ENCODE data around the gene IMPG2. TPM values are rescaled to one million over a fixed set of nuclear protein-coding genes. Genes with fewer than 3 reads are reported as not detected.

IMPG2 gene
- total RNA-seq, 1 donor = 0.36 TPM

GRCh38 chr3:101224739-101225138 lies 95.6 kb downstream of the IMPG2 start:
- TF ChIP-seq, protein P1, sequence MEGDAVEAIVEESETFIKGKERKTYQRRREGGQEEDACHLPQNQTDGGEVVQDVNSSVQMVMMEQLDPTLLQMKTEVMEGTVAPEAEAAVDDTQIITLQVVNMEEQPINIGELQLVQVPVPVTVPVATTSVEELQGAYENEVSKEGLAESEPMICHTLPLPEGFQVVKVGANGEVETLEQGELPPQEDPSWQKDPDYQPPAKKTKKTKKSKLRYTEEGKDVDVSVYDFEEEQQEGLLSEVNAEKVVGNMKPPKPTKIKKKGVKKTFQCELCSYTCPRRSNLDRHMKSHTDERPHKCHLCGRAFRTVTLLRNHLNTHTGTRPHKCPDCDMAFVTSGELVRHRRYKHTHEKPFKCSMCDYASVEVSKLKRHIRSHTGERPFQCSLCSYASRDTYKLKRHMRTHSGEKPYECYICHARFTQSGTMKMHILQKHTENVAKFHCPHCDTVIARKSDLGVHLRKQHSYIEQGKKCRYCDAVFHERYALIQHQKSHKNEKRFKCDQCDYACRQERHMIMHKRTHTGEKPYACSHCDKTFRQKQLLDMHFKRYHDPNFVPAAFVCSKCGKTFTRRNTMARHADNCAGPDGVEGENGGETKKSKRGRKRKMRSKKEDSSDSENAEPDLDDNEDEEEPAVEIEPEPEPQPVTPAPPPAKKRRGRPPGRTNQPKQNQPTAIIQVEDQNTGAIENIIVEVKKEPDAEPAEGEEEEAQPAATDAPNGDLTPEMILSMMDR (IDR thresholded peaks at IDR 0.05; ENCODE audit: extremely low read depth, low read depth, low read length) = no peak

GRCh38 chr3:101223016-101223415 lies 97.4 kb downstream of the IMPG2 start:
- Histone ChIP-seq H3K79me2 (ENCODE audit: insufficient read depth, low read length) (no peaks in the 10 kb centered on the region), H4K20me1 (ENCODE audit: insufficient read depth, low read length) (no peaks in the 10 kb centered on the region), H2AFZ (ENCODE audit: low read length) (no peak overlapping the region), H3K4me3 (ENCODE audit: insufficient read depth, low read length) (no peak overlapping the region), H3K27me3 (ENCODE audit: insufficient read depth, low read length) (no peaks in the 10 kb centered on the region), H3K4me2 (ENCODE audit: insufficient read depth, low read length) (no peak overlapping the region), H3K36me3 (ENCODE audit: insufficient read depth, low read length) (no peaks in the 10 kb centered on the region), H3K4me1 (ENCODE audit: insufficient read depth, low read length) (no peaks in the 10 kb centered on the region), H3K9me3 (ENCODE audit: low read depth, low read length) (peaks cover 2% of the 10 kb centered on the region), H3K27ac (ENCODE audit: low read depth, low read length) (no peak overlapping the region)
- TF ChIP-seq, protein P1 (IDR thresholded peaks at IDR 0.05; ENCODE audit: extremely low read depth, low read depth, low read length) = no peak
- DNase-seq (ENCODE audit: insufficient read length, low spot score, missing footprints) = no peak

More at GRCh38 chr3:101224739-101225138, 95.6 kb downstream of the IMPG2 start:
- Histone ChIP-seq H3K4me3 (ENCODE audit: insufficient read depth, low read length) (no peak overlapping the region), H3K79me2 (ENCODE audit: insufficient read depth, low read length) (no peaks in the 10 kb centered on the region), H3K27me3 (ENCODE audit: insufficient read depth, low read length) (no peaks in the 10 kb centered on the region), H2AFZ (ENCODE audit: low read length) (no peak overlapping the region), H3K4me2 (ENCODE audit: insufficient read depth, low read length) (no peak overlapping the region), H3K9me3 (ENCODE audit: low read depth, low read length) (no peaks in the 10 kb centered on the region), H3K4me1 (ENCODE audit: insufficient read depth, low read length) (no peaks in the 10 kb centered on the region), H3K27ac (ENCODE audit: low read depth, low read length) (no peak overlapping the region), H3K36me3 (ENCODE audit: insufficient read depth, low read length) (no peaks in the 10 kb centered on the region), H4K20me1 (ENCODE audit: insufficient read depth, low read length) (no peaks in the 10 kb centered on the region)
- no peak for DNase-seq (ENCODE audit: insufficient read length, low spot score, missing footprints)

- no peaks in the 10 kb centered on the region for H3K36me3 ChIP-seq (ENCODE audit: insufficient read depth, low read length)
- no peak overlapping the region for H3K4me3 ChIP-seq (ENCODE audit: insufficient read depth, low read length)
- no peaks in the 10 kb centered on the region for H3K27me3 ChIP-seq (ENCODE audit: insufficient read depth, low read length)
- peaks cover 2% of the 10 kb centered on the region for H3K9me3 ChIP-seq (ENCODE audit: low read depth, low read length)
- H3K4me1 ChIP-seq (ENCODE audit: insufficient read depth, low read length) = no peaks in the 10 kb centered on the region
- no peak for DNase-seq (ENCODE audit: insufficient read length, low spot score, missing footprints)
- no peak overlapping the region for H3K27ac ChIP-seq (ENCODE audit: low read depth, low read length)
- no peaks in the 10 kb centered on the region for H4K20me1 ChIP-seq (ENCODE audit: insufficient read depth, low read length)
- H3K4me2 ChIP-seq (ENCODE audit: insufficient read depth, low read length) = no peak overlapping the region
- no peak overlapping the region for H2AFZ ChIP-seq (ENCODE audit: low read length)
- H3K79me2 ChIP-seq (ENCODE audit: insufficient read depth, low read length) = no peaks in the 10 kb centered on the region
- TF ChIP-seq, protein P1 (IDR thresholded peaks at IDR 0.05; ENCODE audit: extremely low read depth, low read depth, low read length) = no peak
These were observed 100.4 kb downstream of the IMPG2 start for GRCh38 chr3:101219842-101220560.

GRCh38 chr3:101217472-101218245 lies 102.7 kb downstream of the IMPG2 start:
- Histone ChIP-seq H3K79me2 (ENCODE audit: insufficient read depth, low read length) (no peaks in the 10 kb centered on the region), H3K36me3 (ENCODE audit: insufficient read depth, low read length) (no peaks in the 10 kb centered on the region), H3K4me2 (ENCODE audit: insufficient read depth, low read length) (no peak overlapping the region), H3K9me3 (ENCODE audit: low read depth, low read length) (peaks cover 4% of the 10 kb centered on the region), H3K27ac (ENCODE audit: low read depth, low read length) (no peak overlapping the region), H2AFZ (ENCODE audit: low read length) (no peak overlapping the region), H3K27me3 (ENCODE audit: insufficient read depth, low read length) (no peaks in the 10 kb centered on the region), H3K4me1 (ENCODE audit: insufficient read depth, low read length) (no peaks in the 10 kb centered on the region), H3K4me3 (ENCODE audit: insufficient read depth, low read length) (no peak overlapping the region), H4K20me1 (ENCODE audit: insufficient read depth, low read length) (no peaks in the 10 kb centered on the region)
- DNase-seq (ENCODE audit: insufficient read length, low spot score, missing footprints) = no peak
- TF ChIP-seq, protein P1 (IDR thresholded peaks at IDR 0.05; ENCODE audit: extremely low read depth, low read depth, low read length) = no peak
